HG03095 (cell line): ENCODE data around the gene TOPORS.

Experiments used
- ATAC-seq: cut with Tn5 transposase; IDR thresholded peaks from one replicate; pipeline ENCODE4 v1.9.1; 2021; ENCODE audit warnings: moderate library complexity; ENCODE audit not compliant: unreplicated experiment

The TOPORS gene

DNA sequence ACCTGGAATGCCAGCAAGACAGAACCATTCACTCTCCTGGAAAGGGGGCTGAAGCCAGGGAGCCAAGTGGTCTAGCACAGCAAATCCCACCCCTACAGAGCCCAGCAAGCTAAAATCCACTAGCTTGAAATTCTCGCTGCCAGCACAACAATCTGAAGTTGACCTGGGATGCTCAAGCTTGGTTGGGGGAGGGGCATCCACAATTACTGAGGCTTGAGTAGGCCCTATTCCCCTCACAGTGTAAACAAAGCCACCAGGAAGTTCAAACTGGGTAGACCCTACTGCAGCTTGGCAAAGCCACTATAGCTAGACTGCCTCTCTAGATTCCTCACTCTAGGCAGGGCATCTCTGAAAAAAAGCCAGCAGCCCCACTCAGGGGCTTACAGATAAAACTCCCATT is 43.7 kb downstream of the TOPORS start:
- no peak for ATAC-seq

DNA sequence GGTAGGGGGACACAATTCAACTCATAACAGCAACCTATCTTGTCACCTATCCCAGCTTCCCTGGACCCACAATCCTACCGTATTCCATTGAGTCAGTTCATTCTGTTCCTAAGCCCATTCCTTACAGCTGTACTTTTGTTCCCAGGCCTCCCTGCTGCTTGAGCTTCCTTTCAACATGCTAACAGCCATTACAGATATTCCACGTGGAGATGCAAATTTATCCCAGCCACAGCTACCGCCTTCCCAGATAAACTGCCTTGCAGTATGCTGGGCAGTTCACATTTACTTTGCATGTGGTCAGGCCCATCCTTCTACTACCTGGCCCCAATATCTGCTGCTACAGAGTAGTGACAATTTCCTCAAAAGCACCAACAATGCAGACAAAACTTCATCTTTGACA is 49.4 kb downstream of the TOPORS start:
- no peak for ATAC-seq

DNA sequence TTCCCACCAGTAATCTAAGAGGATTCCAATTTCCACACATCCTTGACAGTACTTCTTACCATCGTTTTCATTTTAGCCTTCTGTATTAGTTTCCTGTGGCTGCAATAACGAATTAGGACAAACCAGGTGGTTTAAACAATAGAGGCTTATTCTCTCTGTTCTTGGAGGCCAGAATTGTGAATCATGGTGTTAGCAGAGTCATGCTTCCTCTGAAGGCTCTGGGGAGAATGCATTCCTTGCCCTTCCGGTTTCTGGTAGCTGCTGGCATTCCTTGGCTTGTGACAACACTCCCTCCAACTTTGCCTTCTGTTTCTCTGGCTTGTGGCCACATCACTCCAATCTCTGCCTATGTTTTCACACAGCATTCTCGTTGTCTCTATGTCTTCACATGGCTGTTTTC is 49.9 kb downstream of the TOPORS start:
- ATAC-seq = no peak

- ATAC-seq = no peak
Observed at GRCh38 chr9:32501868-32502267, 50.5 kb downstream of the TOPORS start.

DNA sequence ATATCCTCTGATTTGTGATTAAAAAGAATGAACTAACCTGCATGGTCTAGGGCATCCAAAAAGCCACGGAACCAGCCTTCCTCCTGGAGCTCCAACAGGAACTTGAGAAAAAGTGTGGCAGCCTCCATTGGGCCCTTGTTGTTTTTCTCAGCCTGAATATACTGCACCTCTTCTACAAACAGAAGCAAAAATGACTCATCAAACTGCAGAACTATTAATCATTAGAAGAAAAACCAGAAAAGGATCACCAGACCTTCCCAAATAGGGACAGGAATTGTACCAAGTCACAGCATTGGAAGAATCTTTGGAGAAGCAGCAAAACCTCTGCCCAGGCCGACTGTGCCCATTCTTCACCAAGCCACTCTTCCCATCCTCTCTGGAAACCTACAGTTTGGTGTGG is 51.6 kb downstream of the TOPORS start:
- ATAC-seq = no peak

- no peak for ATAC-seq
Observed at GRCh38 chr9:32497921-32498320, 54.5 kb downstream of the TOPORS start.

DNA sequence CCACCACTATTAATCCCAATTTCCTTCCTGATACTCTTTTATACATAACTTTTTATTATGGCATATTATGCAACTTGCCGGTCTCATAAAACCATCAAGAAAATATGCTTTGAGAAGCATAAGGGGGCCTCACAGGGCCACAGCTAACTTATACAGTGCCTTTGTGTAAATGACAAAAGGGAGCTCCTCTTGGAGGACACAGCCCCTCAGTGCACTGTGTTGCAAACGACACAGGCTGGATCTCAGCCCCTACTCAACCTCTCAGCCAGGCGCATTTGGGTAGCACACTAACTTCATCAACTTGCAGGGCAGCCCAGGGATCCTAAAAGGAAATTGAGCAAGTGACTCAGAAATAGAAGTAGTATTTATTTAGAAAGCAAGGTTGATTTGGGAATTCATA is 61.8 kb downstream of the TOPORS start:
- ATAC-seq = no peak
